ENCODE data around the gene ABLIM3. TPM values are rescaled to one million over a fixed set of nuclear protein-coding genes. Genes with fewer than 3 reads are reported as not detected.

The ABLIM3 gene
- total and polyA plus RNA-seq, 9 of the 15 experiments (the other 6 are each of a cell fraction or from before 2014, with no cell fraction given): 0.03 to 0.38 (median 0.11) TPM

GRCh38 chr5:149240354-149240998 lies 99.2 kb downstream of the ABLIM3 start (continued):
- no peak for TF ChIP-seq JUN (IDR thresholded peaks at IDR 0.05; ENCODE audit: borderline replicate concordance, low read depth, low read length)
- no peak for TF ChIP-seq JUN (CRISPR knock-in tag; IDR thresholded peaks at IDR 0.05; ENCODE audit: borderline replicate concordance)
- no peak for TF ChIP-seq ZNF785 (CRISPR knock-in tag; IDR thresholded peaks at IDR 0.05)
- no peak for TF ChIP-seq ZBTB1 (CRISPR knock-in tag; IDR thresholded peaks at IDR 0.05; ENCODE audit: borderline replicate concordance, low read depth)
- TF ChIP-seq FUS (optimal IDR thresholded peaks at IDR 0.05; ENCODE audit: low read depth, low read length): no peak
- no peak for TF ChIP-seq ESRRB (CRISPR knock-in tag; IDR thresholded peaks at IDR 0.05; ENCODE audit: borderline replicate concordance)
- TF ChIP-seq ZKSCAN8 (CRISPR knock-in tag; IDR thresholded peaks at IDR 0.05): peak; percentile 59; the same call in 1 of the 2 replicates
- TF ChIP-seq HMG20A (CRISPR knock-in tag; conservative IDR thresholded peaks at IDR 0.05): no peak
- TF ChIP-seq ATF7 (IDR thresholded peaks at IDR 0.05): no peak
- no peak for TF ChIP-seq ZNF707 (CRISPR knock-in tag; conservative IDR thresholded peaks at IDR 0.05)
- TF ChIP-seq MEIS2 (IDR thresholded peaks at IDR 0.05; ENCODE audit: partially characterized antibody): peak; percentile 83
- no peak for TF ChIP-seq C11orf30 (IDR thresholded peaks at IDR 0.05; ENCODE audit: low read depth)
- TF ChIP-seq HMGXB4 (CRISPR knock-in tag; IDR thresholded peaks at IDR 0.05): no peak
- no peak for TF ChIP-seq NR2F6 (CRISPR knock-in tag; IDR thresholded peaks at IDR 0.05)
- no peak for TF ChIP-seq COPS2 (conservative IDR thresholded peaks at IDR 0.05)
- peak; percentile 25; the same call in 1 of the 2 replicates for TF ChIP-seq JUND (IDR thresholded peaks at IDR 0.05; ENCODE audit: borderline replicate concordance, low read depth, low read length)
- no peak for TF ChIP-seq JUND (tag; IDR thresholded peaks at IDR 0.05; ENCODE audit: borderline replicate concordance, low read depth, low read length)
- no peak for TF ChIP-seq ZNF263 (CRISPR knock-in tag; IDR thresholded peaks at IDR 0.05; ENCODE audit: borderline replicate concordance)
- no peak for TF ChIP-seq ZNF41 (CRISPR knock-in tag; conservative IDR thresholded peaks at IDR 0.05)
- no peak for TF ChIP-seq MTA2 (IDR thresholded peaks at IDR 0.05; ENCODE audit: low read depth)

Data from K562 (cell line).